GM12872 (cell line): Measurements from ENCODE around the gene H2AZ2.

Experiments
- CTCF ChIP-seq: IDR thresholded peaks from 3 replicates; pipeline ENCODE4 v1.5.1; 2011; ENCODE audit warnings: low read depth, mild to moderate bottlenecking, low read length, moderate library complexity; ENCODE audit not compliant: insufficient read depth

H2AZ2 gene

GRCh38 chr7:44797329-44798258 lies 50.3 kb downstream of the H2AZ2 start:
- peak; percentile 62 for TF ChIP-seq CTCF

GRCh38 chr7:44796504-44797328 lies 51.2 kb downstream of the H2AZ2 start, which contains the start of gene PPIA:
Gene PPIA, plus strand, starts transcription at chr7:44796681. Its CDS starts 44 bp downstream, at chr7:44796725.
- TF ChIP-seq CTCF = no peak

GRCh38 chr7:44796034-44796503 lies 51.8 kb downstream of the H2AZ2 start:
- TF ChIP-seq CTCF = no peak

GRCh38 chr7:44794331-44794730 lies 53.6 kb downstream of the H2AZ2 start:
- TF ChIP-seq CTCF = no peak

- no peak for TF ChIP-seq CTCF
These were observed 54.0 kb downstream of the H2AZ2 start for GRCh38 chr7:44793919-44794318.

- no peak for TF ChIP-seq CTCF
These were observed 56.3 kb downstream of the H2AZ2 start for GRCh38 chr7:44791278-44792219.
